A673 (cell line): ENCODE data around the gene ARPIN. TPM values are rescaled to one million over a fixed set of nuclear protein-coding genes. Genes with fewer than 3 reads are reported as not detected.

ENCODE experiments used
- BruUV-seq: library from RNA; stranded (reverse); fragments of 400-500 nt; replicated peaks from 2 replicates; lab custom pipeline; 2021; lab: Mats Ljungman, UMichigan
- CTCF ChIA-PET: fragments of 300-600 bp; sonication (Branson Sonifier 250); formaldehyde crosslinking; loops from one replicate; lab custom pipeline; 2022; ENCODE audit warnings: antibody characterized with exemption; lab: Charles Lee
- POLR2A ChIA-PET: fragments of 300-600 bp; sonication (Branson Sonifier 250); formaldehyde crosslinking; loops from one replicate; lab custom pipeline; 2022; ENCODE audit warnings: antibody characterized with exemption; ENCODE audit not compliant: low non-redundant PET; lab: Charles Lee
- DNase-seq: peaks from one replicate; pipeline ENCODE4 v3.0.0-alpha.2; 2015; ENCODE audit warnings: low spot score
- H3K27ac ChIP-seq: fragments of 200-600 bp; sonication (generic); 2 replicates; pipeline ENCODE4 v1.5.1; 2016; ENCODE audit warnings: mixed run types, low read depth, mild to moderate bottlenecking, mixed read lengths, antibody characterized with exemption, low read length; ENCODE audit not compliant: poor library complexity, severe bottlenecking
- H3K27me3 ChIP-seq: fragments of 200-600 bp; sonication (generic); replicated peaks from 2 replicates; pipeline ENCODE4 v1.6.1; 2017; ENCODE audit warnings: mixed run types, low read depth, mild to moderate bottlenecking, mixed read lengths, antibody characterized with exemption, low read length; ENCODE audit not compliant: insufficient read depth, poor library complexity
- H3K36me3 ChIP-seq: fragments of 200-600 bp; sonication (generic); 2 replicates; pipeline ENCODE4 v1.6.1; 2016; ENCODE audit warnings: mixed run types, mild to moderate bottlenecking, mixed read lengths, antibody characterized with exemption, low read length; ENCODE audit not compliant: insufficient read depth, poor library complexity, severe bottlenecking
- H3K4me1 ChIP-seq: fragments of 200-600 bp; sonication (generic); 2 replicates; pipeline ENCODE4 v1.6.1; 2017; ENCODE audit warnings: mixed run types, mild to moderate bottlenecking, mixed read lengths, antibody characterized with exemption, low read length; ENCODE audit not compliant: insufficient read depth, poor library complexity, severe bottlenecking
- H3K4me3 ChIP-seq: fragments of 200-600 bp; sonication (generic); 2 replicates; pipeline ENCODE4 v1.5.1; 2016; ENCODE audit warnings: low read depth, mixed run types, mild to moderate bottlenecking, mixed read lengths, low read length; ENCODE audit not compliant: poor library complexity, severe bottlenecking
- H3K9me3 ChIP-seq: fragments of 200-600 bp; sonication (generic); 2 replicates; pipeline ENCODE4 v1.6.1; 2016; ENCODE audit warnings: mixed run types, low read depth, mild to moderate bottlenecking, mixed read lengths, antibody characterized with exemption, low read length; ENCODE audit not compliant: poor library complexity, severe bottlenecking
- EZH2 ChIP-seq: fragments of 200-600 bp; sonication (generic); IDR thresholded peaks from 2 replicates; pipeline ENCODE4 v1.6.1; 2017; ENCODE audit warnings: borderline replicate concordance, low read depth, mild to moderate bottlenecking, mixed read lengths, antibody characterized with exemption, low read length; ENCODE audit not compliant: poor library complexity, severe bottlenecking
- intact Hi-C: fragments of 100-400 bp; cut with micrococcal nuclease; formaldehyde crosslinking; loops from one replicate; pipeline ENCODE4 v1.10.0; 2022; ENCODE audit not compliant: unreplicated experiment
- total RNA-seq: library from RNA; stranded (reverse); gene quantifications from 2 replicates; pipeline ENCODE4 v1.2.3, GENCODE V29; 2021
- TF ChIP-seq, protein P1 (sequence below): fragments of 300-800, 200-600 bp; sonication (generic); conservative IDR thresholded peaks from 2 replicates; pipeline ENCODE4 v1.5.1; 2017; ENCODE audit warnings: low read depth, mild to moderate bottlenecking, antibody characterized with exemption, low read length, moderate library complexity, mixed read lengths

The ARPIN gene
- total RNA-seq, 1 experiment from 2014 or later, result 5.9 TPM

DNA sequence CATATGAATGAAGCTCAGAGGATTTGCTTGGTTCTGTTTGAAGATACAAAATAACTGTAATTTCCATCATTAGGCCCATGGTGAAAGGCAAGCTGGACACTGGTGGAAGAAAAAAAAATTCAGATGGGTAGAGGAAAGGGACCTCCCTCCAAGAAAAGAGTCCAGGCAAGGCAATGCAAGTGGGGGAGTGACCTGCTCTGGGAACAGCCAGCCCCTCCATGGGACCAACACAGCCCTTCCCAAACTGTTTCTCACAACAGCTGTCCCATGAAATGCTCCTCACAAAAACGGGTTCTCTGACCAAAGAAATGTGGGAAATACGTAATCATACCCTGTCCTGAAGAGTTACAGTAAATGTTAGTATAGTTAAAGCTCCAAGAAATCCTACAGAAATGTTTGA is 14.6 kb downstream of the ARPIN start:
- H3K4me3 ChIP-seq, result no peak overlapping the region
- DNase-seq, result no peak
- H3K4me1 ChIP-seq, result no peaks in the 10 kb centered on the region
- no peak overlapping the region for H3K27ac ChIP-seq
- ChIA-PET POLR2A (interaction anchor here (0.6 kb wide), 2 partner anchors 32 to 175 kb away, joined by 4 to 6 read pairs; no protein-coding TSS in a partner anchor), CTCF (no interaction called here)
- BruUV-seq, result no TSS peak
- no peaks in the 10 kb centered on the region for H3K27me3 ChIP-seq
- intact Hi-C loops, result loop anchor here (2.0 to 5.0 kb wide), 2 partner anchors 173 to 189 kb away; no protein-coding TSS in a partner anchor
- H3K36me3 ChIP-seq, result no peaks in the 10 kb centered on the region
- no peaks in the 10 kb centered on the region for H3K9me3 ChIP-seq
- TF ChIP-seq EZH2, result no peak
- TF ChIP-seq, protein P1, sequence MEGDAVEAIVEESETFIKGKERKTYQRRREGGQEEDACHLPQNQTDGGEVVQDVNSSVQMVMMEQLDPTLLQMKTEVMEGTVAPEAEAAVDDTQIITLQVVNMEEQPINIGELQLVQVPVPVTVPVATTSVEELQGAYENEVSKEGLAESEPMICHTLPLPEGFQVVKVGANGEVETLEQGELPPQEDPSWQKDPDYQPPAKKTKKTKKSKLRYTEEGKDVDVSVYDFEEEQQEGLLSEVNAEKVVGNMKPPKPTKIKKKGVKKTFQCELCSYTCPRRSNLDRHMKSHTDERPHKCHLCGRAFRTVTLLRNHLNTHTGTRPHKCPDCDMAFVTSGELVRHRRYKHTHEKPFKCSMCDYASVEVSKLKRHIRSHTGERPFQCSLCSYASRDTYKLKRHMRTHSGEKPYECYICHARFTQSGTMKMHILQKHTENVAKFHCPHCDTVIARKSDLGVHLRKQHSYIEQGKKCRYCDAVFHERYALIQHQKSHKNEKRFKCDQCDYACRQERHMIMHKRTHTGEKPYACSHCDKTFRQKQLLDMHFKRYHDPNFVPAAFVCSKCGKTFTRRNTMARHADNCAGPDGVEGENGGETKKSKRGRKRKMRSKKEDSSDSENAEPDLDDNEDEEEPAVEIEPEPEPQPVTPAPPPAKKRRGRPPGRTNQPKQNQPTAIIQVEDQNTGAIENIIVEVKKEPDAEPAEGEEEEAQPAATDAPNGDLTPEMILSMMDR, result no peak

DNA sequence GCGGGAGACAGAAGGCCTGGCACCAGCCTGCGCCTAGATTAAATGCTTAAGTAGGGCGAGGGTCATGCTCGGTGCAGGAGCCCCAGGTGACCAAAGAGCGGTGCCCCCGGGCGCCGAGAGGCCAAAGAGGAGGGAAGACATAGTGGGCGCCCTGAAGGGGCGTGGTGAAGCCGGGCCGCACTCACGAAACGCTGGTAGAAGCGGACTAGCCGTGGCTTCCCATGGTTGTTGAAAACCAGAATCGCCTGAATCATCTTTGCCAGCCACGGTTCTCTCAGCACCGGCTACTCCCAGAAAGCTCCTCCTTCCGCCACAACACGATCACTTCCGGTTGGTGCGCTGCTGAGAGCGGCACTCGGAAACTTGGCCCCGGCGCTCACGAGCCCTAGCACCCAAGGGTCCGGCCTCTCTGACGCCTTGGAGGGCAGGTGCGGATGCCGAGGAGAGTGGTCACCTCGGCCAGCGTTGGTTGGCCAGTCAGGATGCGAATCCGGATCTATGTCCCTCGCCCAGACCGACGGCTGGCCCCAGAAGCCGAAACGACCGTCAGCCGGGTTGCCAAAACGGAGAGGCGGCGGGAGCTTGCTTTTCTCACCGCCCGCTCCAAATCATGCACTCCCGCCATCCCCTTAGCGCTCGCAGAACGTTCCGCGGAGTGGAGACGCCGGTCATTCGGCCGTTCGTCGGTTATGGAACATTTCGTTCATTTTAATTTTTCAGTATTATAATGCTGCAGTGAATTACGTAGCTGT is 18.9 kb downstream of the ARPIN start, which contains the start of gene AP3S2:
Gene AP3S2, minus strand, starts transcription at position 299 of the 752 bp plus-strand sequence. Its CDS starts 45 bp downstream, at position 254.
- intact Hi-C loops, result no loop called here
- ChIA-PET CTCF (interaction anchor here (0.9 to 1.0 kb wide), 2 partner anchors 19 to 78 kb away, joined by 4 to 5 read pairs; no protein-coding TSS in a partner anchor), POLR2A (interaction anchor here (0.7 kb wide), 1 partner anchor 86 kb away, joined by 3 read pairs; no protein-coding TSS in a partner anchor)
- TF ChIP-seq EZH2, result no peak
- TF ChIP-seq, protein P1, result no peak
- Histone ChIP-seq H3K27ac (peak within 1 kb of the TSS; percentile 85), H3K9me3 (no peaks in the 10 kb centered on the region), H3K4me3 (peak within 1 kb of the TSS; percentile 96), H3K27me3 (no peaks in the 10 kb centered on the region), H3K4me1 (no peaks in the 10 kb centered on the region), H3K36me3 (peaks cover under 1% of the 10 kb centered on the region)
- DNase-seq, result peak; percentile 95
- BruUV-seq, result no TSS peak

DNA sequence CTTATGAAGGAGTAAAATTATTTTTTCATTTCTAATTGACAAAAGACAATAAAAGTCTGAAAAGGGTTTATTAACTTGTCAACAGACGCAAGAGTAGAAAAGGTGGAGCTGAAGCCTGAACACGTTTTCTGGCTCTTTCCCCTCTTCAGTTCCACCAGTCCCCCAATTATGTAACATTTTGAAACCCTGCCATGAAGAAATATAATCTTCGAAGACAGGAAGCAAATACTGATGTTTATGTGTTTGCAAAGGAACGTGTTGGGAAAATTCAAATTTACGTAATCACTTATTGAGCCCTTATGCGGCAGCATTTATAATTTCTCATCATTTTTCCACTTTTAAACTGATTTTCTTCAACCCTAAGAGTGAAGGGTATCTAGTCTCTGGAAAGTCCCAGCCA is 19.7 kb downstream of the ARPIN start:
- no TSS peak for BruUV-seq
- H3K4me3 ChIP-seq, result peak overlapping the region; percentile 96
- peaks cover 9% of the 10 kb centered on the region for H3K36me3 ChIP-seq
- ChIA-PET CTCF (no interaction called here), POLR2A (no interaction called here)
- no peaks in the 10 kb centered on the region for H3K4me1 ChIP-seq
- intact Hi-C loops, result no loop called here
- no peaks in the 10 kb centered on the region for H3K27me3 ChIP-seq
- TF ChIP-seq, protein P1, result no peak
- TF ChIP-seq EZH2, result no peak
- DNase-seq, result no peak
- peak overlapping the region; percentile 85 for H3K27ac ChIP-seq
- no peaks in the 10 kb centered on the region for H3K9me3 ChIP-seq
